Fibroblast of skin of right biceps (primary cell): ENCODE data around the gene ADNP2.

ENCODE experiments used
- DNase-seq: peaks from one replicate; pipeline ENCODE4 v3.0.0-alpha.2; 2013

ADNP2 gene

DNA sequence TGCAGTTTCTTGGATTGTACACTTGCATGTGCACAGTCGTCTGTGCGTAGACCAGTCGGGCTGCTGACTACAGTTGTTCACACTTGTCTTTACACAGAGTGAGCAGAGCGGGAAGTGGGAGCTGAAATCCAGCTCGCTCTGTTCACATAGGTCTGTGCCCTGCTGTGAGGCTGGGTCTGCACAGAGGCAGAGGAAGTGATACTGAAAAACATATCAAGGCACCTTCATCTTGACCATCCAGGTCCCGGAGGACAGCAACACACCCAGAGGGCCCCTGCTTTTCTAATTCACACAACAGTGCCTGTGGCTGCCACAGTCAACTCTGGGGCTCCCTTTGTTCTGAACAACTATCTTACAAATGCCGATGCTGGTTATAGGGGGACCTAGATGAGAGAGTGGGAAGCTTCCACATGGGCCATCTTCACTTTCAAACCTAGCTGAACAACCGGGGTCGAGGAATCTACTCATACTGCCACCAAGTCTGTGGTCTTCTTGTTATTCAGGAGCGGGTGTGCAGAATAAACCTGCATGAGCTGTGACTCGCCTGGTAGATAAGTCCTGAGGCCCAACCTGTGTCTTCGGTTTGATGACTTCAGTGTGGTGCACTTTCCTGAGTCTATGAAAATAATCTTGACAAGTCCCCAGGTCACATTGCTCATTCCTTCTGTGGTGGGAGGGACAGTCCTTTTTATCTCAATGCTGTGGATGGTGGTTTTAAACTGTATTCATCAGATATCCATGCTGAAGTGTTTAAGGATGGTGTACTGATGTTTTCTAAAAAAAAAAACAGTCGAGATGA is 3.5 kb upstream of the ADNP2 start:
- no peak for DNase-seq

- no peak for DNase-seq
These were observed 2.5 kb upstream of the ADNP2 start for GRCh38 chr18:80106482-80107051.

- DNase-seq: no peak
These were observed 1.6 kb upstream of the ADNP2 start for GRCh38 chr18:80107426-80107825.

- no peak for DNase-seq
These were observed 933 bp upstream of the ADNP2 start for GRCh38 chr18:80108121-80108536.

DNA sequence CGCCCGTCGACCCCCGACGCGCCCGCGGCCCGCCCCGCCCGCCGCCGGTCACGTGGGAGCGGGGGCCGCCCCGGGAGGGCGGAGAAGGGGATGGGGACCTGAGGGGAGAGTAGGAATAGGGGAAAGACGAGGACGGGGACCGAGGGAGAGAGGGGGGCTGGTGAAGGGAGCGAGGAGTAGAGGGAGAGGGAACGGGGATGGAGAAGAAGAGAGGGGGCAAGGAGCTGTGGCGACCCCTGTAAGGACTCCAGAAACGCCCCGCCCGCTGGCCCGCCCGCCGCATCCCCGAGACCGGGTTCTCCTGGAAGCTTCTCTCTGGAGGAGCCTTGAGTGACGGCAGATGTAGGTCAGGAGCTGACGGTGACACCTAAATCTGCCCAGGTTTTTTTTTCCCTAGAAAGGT is 615 bp downstream of the ADNP2 start:
- DNase-seq: peak; percentile 42

GRCh38 chr18:80112624-80113248 is 3.7 kb downstream of the ADNP2 start:
- DNase-seq: no peak

DNA sequence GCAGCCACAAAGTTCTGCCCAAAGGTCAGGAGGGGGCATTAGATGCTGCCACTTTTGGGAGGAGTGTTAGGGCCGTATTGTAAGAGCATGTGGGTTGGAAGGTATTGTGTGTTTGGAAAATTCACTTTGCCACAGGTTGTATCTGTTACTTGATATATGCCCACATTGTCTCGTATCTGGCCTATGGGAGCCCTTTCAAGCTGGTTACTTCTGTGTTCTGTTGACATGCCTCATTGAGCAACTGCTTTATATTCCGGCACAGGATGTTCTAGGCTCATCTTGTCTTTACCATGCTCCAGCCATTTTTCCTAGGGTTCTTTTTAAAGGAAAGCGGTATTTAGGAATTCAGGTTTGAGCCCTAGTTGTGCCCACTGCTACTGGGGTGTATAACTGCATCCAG is 6.0 kb downstream of the ADNP2 start:
- DNase-seq: no peak

DNA sequence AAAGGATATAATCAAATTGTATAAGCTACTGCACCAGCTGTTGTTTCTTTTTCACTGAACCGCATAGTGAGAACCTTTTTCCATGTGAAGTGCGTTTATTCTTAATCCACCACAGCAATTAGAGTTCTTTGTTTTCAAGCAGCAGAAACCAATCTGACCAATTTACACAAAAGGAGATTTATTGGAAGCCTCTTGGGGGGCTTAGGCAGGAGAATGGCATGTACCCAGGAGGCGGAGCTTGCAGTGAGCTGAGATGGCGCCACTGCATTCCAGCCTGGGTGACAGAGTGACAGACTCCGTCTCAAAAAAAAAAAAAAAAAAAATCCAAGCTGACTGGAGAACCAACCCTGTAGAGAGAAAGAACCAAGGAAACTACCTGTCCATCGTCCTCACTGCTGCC is 10.0 kb downstream of the ADNP2 start:
- no peak for DNase-seq

- no peak for DNase-seq
These were observed 11.9 kb downstream of the ADNP2 start for GRCh38 chr18:80120932-80121331.

DNA sequence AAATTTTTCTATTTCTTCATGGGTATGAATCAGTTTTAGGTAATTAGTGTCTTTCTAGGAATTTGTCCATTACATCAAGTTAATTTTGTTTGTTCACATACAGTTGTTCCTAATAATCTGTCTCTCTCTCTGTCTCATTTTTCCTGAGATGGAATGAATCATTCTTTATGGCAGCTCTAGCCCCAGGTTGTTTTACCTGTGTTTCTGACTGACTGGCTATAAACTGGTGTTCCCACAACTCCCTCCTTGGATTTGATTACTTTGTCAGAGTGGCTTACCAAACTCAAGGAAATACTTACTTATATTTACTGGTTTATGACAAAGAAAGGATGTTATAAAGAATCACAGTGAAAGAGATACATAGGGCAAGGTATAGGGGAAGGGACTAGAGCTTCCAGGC is 15.1 kb downstream of the ADNP2 start:
- no peak for DNase-seq

- no peak for DNase-seq
These were observed 17.7 kb downstream of the ADNP2 start for GRCh38 chr18:80126797-80127196.

GRCh38 chr18:80127635-80128034 is 18.6 kb downstream of the ADNP2 start:
- DNase-seq: no peak

DNA sequence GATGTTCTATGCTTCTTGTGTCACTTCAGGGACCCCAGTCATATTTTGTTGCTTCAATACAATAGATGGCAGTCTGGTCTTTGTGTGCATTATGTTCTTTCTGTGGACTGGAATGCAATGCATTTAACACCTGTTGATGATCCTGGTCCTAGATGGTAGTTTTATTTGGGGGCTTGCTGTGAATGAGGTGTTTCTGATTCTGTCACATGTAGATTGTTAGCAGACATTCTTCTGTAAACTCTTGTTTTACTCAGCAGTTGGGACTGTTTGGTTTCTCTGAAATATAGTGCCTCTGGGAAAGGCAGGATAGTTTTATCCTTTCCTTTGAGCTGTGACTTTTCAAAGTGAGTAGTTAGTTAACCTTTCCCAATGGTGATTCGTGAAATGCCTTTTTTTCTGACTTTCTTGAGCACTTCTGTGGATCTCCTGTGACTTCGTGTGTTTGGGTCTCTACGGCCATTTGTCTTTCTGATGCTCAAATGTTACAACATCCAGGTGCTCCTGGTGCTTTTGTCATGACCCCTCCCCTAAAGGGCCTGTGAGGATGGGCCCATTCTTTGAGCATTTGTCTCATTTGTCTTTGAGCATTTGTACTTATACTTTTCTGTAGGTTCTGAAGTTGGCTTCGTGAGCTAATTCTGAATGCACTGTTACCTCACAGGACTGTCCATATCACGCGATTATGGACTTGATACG is 20.8 kb downstream of the ADNP2 start:
- no peak for DNase-seq

DNA sequence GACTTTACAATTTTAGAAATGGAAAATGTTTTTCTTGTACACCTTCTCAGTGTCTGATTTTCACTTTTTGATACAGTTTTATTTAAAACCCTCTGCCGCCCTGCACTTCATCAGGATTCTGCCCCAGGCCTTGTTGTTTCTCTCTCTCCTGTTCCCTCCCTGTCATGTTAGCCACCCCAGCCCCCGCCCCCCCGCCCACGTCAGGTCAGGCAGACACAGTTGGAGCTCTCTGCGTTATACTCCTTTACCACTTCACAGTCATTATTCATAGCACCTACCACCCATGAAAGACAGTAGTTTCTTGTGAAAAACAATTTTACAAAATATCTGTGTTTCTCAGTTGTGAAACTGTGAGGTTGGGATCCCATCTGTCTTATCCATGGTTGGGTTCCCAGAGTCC is 21.5 kb downstream of the ADNP2 start:
- no peak for DNase-seq

DNA sequence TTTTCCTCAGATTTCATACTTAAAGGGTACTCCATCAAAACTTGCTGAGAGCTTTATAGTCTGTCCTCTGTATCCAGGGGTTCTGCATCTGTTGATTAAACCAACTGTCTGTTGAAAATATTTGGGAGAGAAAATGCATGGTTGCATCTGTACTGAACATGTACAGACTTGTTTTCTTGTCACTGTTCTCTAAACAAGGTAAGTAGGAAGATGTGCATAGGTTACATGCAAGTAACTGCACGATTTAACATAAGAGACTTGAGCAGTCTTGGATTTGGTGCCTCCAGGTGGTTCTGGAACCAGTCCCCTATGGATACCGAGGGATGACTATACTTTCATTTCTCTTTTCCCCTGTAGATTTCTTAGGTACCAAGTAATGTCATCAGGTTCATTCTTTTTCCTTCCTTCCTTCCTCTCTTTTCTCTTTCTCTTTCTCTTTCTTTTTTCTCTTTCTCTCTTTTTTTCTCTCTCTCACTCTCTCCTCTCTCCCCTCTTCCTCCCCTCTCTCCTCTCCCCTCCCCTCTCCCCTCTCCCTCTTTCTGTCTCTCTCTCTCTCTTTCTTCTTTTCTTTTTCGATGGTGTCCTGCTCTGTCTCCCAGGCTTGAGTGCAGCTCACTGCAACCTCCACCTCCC is 23.2 kb downstream of the ADNP2 start:
- DNase-seq: no peak

DNA sequence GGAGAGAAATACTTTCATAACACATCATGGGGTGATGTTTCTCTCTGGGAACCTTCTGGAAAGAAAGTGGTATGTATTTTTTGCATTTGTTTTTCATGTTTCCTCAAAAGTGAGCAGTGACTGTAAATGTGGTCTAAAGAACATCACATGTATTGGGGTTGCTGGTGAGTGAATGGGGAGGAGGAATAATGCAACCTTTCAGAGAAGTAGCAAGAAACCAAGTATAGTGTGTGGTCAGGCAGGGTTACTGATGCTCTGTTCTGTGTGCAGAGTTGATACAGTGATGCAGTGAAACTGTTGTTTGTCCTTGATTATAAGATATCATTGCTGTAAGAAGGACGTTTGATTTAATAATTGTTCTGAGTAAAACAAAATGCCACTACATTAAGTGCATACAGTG is 24.1 kb downstream of the ADNP2 start:
- no peak for DNase-seq

DNA sequence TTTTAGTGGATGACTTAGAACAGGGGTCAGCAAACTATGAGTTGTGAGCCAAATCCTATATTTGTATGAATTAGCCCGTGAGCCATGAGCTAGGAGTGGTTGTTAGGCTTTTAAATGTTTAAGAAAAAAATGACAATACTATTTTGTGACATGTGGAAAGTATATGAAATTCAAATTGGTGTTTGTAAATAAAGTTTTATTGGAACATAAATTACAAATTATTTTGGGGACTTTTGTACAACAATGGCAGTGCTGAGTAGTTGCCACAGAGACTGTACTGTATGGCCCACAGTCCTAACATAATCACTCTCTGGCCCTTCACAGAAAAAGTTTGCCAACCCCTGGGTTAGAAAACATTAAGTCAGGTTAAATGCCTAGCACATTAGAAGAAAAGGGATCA is 26.1 kb downstream of the ADNP2 start:
- DNase-seq: no peak

- no peak for DNase-seq
These were observed 27.6 kb downstream of the ADNP2 start for GRCh38 chr18:80136679-80137078.

DNA sequence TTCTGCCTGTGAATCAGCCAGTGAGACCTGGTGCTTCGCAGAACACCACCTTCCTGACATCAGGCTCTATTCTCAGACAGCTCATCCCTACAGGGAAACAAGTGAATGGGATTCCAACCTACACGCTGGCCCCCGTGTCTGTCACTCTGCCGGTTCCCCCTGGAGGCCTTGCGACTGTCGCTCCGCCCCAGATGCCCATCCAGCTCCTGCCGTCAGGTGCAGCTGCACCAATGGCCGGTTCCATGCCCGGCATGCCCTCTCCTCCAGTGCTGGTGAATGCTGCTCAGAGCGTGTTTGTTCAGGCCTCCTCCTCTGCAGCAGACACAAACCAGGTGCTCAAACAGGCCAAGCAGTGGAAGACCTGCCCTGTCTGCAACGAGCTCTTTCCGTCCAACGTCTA is 28.1 kb downstream of the ADNP2 start:
- DNase-seq: no peak

- no peak for DNase-seq
These were observed 28.9 kb downstream of the ADNP2 start for GRCh38 chr18:80137976-80138375.

DNA sequence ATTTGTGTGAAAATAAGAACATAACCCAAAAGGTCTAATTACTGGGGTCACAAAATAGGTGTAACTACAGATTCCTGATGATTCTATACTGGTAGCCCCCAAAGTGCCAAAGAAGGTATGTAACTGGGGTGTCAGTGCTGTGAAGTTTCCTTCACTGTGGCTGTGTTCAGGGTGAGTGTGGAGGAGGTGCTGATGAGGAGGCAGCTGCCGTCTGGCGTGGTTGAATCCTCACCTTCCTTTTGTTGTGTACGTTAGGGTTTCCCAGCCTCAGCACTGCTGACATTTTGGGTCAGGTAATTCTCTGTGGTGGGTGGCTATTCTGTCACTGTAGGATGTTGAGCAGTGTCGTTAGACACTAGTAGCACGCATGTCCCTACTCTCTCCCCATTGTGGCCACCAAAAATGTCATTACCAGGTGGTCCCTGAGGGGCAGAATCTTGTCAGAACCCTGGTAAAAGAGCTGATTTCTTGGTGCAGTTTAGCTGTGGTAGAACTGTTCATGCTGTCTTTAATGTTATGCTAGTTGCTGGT is 31.5 kb downstream of the ADNP2 start:
- no peak for DNase-seq

DNA sequence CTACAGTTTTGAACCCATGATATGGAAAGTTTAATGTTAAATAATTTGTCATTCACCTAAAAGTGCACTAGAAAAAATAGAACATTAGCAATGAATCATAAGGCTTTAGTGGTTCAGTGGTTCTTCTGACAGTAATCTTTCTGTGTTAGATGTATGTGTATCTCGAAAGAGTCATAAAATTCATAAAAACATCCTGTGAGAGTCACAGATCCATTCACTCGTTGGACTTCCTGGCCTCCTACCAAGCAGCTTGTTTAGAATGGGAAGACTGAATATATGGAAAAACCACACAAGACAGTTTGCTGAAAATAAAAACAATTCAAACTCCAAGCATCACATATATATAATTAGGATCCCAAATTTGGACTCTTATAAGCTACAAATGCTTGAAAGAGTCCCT is 34.8 kb downstream of the ADNP2 start:
- peak; percentile 47 for DNase-seq

- DNase-seq: no peak
These were observed 36.2 kb downstream of the ADNP2 start for GRCh38 chr18:80145196-80145804.
